HG02798 (cell line): ENCODE measurements around the gene MGRN1.

Experiments
- ATAC-seq: cut with Tn5 transposase; IDR thresholded peaks from one replicate; pipeline ENCODE4 v1.9.1; 2021; ENCODE audit warnings: mild to moderate bottlenecking; ENCODE audit not compliant: unreplicated experiment, poor library complexity

The MGRN1 gene

DNA sequence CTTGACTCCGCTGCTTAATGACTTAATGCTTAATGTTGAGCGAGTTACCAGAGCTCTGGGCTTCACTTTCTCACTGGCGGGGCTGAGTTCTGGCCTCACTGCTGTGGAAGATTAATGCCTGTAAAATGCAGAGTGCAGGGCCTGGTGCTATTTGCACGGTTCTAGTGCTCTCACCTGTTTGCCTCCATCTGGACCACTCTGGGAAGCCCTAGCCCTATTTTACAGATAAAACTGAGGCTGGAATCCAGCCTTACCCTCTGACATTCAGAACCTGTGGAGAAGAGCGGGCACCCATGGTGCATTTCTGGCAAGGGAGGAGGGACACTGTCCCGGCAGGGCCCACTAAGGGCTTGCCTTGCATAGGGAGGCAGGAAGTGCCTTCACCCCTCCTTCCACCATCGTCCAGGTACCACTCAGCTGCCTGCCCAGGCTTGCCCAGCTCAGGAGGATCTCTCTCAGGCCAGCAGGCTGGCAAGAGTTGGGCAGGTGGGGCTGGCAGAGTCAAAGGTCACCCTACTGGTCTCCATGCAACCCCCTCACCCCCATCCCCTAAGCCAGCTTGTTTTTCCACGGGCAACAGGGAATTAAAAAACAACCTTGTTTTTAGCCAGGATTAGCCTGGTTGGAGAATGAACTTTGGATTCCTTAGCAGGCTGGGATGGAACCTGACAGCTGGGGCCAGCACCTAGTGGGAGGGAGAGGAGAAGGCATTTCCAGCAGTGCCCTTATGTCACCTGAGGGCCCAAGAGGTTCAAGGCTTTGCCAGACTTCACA, 5.8 kb upstream of the MGRN1 start:
- no peak for ATAC-seq

DNA sequence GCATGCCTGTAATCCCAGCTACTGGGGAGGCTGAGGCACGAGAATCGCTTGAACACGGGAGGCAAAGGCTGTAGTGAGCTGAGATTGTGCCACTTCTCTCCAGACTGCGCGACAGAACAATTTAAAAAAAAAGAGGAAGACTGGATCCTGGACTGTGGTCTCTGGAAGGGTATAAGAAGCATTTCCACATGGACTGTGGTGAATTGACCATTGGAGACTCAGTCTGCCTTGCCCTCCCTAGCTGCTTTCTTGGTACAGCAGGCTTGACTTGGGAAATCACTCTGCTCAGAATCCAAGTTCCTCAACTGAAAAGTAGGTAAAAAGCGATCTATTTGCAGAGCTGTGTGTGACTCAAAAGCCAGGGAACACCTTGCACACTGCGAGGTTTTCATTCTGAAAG, 1.0 kb upstream of the MGRN1 start:
- no peak for ATAC-seq

DNA sequence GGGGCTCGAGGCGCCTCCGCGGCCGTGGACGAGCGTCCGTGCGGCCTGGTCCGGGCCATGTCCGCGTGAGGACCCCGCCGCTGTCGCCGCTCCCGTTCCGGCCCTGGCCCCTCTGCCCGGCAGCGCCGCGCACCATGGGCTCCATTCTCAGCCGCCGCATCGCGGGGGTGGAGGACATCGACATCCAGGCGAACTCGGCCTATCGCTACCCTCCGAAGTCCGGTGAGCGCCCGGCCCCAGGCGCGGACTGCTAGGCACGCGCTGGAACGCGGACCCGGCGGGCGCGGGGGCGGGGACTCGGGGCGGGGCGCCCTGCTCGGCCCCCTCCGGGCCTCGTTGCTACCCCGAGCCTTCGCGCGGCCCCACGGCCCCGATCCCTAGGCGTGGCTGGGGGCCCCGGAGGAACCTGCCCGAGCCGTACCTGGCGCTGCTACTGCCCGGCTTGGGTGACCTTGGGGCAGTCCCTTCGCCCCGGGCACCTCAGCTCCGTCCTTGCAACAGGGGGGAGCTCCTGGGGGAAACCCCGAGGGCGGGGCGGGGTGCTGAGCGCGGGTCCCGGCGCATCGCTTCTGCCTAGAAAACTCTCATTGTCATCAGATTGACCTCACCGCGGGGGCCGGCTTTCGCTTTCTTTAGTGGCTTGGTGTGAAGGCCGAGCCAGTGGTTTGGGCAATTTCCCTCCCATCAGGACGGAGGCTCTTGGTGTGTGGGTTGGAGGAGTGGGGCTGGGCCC, 367 bp downstream of the MGRN1 start:
- peak; percentile 58 for ATAC-seq

DNA sequence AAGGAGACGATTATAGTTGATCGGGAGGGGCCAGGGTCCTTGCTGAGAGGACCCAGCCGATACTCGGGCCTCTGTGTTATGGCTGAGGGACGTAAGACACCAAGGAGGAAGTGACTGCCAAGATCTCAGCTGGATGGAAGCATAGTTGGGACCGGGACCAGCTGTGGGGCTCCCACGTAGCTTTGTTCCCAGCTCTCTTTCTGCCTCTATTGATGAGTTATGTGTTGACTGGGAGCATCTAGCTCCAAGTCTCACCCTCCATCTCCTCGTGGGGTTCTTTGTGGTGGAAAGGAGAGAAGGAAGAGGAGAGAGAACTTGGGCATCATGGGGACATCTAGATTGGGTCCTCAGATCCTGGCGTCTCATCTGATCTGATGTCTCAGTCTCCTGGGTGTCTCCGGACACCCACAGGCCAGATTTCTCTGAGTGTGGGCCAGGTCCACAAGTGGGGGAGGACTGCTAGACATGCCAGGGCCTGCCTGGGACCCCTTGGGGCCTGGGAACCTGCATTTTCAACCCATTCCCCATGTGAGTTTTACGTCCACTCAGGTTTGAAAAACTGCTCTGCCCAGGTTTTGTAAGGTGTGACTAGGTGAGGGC, 1.0 kb downstream of the MGRN1 start:
- ATAC-seq = no peak

DNA sequence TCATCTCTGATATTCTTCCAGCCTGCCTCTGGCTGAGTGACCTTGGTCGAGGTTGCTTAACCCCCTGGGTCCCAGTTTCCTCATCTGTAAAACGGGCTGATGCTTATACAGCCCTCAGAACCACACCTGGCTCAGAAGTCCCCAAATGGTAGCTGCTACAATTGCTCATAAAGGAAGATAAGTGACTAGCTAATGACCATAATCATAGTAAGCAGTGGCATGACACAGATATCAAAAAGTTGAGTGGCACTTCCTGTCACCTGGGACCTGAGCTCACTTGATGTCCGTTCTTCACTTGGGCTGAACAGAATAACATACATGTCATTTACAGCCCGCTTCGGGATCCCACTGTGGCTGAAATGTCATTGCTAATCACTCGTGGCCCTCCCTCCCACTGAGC, 1.8 kb downstream of the MGRN1 start:
- no peak for ATAC-seq

DNA sequence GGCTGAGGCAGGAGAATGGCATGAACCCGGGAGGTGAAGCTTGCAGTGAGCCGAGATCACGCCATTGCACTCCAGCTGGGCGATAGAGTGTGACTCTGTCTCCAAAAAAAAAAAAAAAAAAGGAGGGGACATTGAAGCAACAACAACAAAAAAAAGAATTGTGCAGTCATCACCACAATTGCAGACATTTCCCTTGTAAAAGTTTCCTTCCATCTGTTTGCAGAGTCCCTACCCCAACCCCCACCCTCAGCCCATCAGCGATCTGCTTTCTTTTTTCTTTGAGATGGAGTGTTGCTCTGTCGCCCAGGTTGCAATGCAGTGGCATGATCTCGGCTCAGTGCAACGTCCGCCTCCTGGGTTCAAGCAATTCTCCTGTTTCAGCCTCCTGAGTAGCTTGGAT, 3.7 kb downstream of the MGRN1 start:
- no peak for ATAC-seq

DNA sequence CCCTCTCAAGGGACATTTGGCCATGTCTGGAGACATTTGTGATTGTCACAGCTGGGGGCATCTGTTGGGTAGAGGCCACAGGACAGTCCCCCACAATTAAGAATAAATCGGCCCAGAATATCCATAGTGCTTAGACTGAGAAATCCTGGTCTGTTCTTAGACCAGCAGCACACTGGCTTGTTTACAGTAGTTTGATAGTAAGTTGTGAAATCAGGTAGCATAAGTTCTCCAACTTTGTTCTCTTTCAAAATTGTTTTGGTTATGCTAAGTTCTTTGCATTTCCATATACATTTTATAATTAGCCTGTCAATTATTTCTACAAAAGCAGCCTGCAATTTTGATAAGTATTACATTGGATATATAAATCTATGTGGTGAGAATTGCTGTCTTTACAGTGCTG, 6.8 kb downstream of the MGRN1 start:
- ATAC-seq = no peak

DNA sequence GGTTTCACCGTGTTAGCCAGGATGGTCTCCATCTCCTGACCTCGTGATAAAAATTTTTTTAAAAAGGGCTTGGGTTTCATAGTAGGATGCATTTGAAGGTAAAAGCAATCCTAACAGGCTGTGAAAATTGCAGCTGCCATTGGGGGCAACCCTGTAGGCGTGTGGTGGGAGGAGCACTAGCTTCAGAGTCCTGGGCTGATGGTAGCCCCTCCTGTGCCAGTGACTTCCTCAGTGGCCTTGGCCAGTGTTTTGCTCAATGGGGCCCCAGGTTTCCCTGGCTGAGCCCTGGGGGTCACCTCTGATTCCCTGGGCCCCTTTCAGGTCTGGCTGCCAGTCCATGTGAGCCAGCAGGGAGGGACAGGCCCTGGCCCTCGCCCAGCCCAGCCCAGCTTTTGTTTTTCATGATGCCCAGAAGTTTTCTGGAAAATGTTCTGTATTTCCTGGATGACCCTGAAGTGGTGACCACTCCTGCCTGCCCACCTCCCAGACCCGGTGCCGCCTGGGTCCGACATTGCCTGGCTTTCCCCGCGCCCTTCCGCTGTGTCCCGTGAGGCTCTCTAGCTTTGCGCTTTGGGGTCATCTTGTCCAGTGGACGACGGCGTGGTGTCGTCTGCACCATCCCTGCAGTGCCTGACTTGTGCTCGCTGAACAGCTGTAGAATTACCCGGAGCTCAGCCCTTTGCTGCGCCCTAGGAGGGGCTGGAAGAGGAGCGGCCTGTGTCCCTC, 9.4 kb downstream of the MGRN1 start:
- no peak for ATAC-seq

DNA sequence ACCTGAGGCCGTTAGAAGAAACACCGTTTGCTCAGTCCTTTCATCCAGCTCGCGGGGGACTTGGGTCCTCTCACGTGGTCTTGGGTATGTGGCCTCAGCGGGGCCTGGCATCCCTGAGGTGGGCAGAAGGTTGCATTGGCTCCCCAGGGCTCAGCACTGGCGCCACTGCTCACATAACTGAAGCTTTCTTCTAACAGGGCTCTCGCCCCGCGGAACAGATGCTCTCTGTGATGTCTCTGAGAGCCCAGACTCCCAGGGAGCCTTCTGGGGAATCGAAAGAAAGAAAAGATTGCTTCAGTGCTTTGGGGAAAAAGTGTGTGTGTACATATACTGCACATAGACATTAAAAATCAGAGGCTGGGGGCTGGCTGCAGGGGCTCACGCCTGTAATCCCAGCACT, 10.1 kb downstream of the MGRN1 start:
- ATAC-seq = no peak

DNA sequence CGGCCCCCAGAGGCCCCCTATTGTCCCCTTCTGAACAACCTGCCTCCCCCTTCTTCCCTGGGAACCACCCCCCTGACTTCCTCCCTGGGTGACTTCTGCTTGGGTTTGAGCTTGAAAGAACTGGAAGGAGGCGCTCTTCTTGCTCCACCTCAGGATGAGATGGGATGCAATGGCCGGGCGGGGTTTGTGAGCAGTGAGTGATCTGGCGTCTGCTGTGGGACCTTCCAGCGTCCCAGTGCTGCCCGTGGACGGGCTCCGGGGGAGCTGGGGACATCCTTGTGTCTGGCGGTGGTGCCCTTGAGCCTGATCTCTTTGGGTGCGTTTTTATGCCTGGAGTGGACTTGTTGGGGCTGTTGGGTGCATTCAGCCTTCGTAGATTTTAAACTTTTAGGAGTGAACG, 11.6 kb downstream of the MGRN1 start:
- no peak for ATAC-seq

DNA sequence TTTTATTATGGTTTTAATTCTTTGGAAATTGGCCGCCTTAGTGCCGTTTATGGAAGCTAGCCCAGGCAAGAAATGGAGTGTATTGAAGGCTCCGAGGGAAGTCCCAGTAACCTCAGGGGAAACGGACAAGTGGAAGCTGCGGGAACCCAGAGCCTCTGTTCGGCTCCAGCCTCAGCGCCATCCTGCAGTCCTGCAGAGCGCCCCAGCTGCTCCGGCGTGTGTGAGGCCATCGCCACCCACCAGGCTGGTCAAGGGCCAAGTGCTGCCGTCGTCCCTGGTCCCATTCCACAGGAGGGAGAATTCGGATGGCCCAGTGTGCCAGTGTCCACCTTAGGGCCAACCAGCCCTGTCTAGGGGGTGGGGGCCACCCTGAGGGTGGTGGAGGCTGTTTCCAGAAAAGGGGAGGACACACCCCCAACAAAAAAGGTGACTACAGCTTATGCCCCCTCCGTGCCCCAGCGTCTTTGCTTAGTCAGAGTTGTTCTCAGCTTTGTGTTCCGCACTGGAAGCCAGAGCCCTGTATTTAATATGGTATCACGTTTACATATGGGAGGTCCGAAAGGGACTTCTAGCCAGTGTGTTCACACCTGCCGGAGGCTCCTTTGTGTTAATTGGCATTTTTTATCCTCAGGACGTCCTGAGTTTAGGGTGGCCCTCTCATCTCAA, 13.0 kb downstream of the MGRN1 start:
- no peak for ATAC-seq

DNA sequence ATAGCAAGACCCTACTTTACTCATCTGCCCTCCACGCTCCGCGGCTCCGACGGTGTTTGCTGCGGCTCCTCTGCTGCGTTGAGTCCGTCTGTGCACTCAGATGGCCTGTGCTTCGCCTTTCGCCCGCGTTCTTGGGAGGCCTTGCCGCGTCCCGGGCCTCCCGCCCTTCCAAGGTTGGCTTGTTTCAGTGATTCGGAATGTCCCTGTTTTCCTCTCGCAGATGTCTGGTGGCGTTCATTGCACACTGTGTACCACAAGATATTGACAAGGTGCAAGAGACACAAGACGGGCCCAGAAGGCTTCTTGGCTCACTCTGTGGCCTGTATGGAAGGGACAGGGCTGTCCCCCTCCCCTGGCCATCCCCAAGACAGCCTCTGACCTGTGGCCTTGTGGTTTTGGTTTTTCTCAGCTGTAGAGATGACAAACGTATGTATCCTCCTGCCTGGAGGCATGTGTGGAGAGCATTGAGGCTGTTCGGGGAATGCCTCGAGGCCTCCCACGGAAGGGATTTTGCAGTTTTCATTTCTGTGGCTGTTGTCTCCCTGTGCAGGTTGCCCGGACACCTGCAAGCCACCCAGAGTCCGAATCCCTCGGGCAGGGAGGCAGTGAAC, 15.4 kb downstream of the MGRN1 start:
- ATAC-seq = no peak

DNA sequence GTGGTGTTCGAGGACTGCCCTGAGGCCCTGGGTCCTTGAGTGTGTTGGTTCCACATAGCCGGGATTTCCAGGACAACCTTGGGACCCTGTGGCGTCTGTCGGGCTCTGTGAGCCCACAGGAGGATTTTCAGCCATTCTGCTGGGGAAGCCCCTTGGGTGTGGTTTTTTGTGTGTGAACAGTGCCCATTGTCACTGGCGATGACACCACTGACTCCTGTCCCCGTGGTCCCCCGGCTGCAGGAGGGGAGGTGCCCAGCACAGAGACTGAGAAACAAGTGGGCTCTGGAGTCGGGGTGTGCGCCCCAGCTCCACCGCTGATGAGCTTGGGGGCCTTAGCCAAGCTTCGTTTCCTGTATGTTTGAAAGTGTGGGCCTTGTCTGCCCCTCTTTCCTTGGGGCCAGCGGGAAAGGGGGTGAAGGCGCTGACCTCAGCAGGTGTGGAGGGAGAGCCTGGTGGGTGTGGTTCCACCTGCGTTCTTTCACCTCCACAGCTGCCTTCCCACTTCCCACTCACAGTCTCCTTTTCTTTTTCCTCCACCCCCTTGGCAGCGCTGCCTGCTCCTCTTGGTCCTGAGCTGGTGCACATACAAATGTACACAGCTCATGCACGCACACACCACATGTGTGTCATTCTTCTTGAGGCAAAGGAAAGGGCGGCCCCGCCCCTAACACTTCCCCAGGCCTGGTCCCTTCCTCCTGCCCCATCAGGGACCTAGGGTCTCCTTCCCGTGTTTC, 16.1 kb downstream of the MGRN1 start:
- no peak for ATAC-seq

DNA sequence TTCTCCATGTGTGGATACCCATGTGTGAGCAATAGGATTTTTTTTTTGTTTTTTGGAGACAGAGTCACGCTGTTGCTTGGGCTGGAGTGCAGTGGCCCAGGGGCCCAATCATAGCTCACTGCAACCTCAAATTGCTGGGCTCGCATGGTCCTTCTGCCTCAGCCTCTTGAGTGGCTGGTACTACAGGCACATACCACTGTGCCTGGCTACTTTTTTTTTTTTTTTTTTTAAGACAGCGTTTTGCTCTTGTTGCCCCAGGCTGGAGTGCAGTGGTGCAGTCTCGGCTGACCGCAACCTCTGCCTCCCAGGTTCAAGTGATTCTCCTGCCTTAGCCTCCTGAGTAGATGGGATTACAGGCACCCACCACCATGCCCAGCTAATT, 16.7 kb downstream of the MGRN1 start:
- no peak for ATAC-seq

DNA sequence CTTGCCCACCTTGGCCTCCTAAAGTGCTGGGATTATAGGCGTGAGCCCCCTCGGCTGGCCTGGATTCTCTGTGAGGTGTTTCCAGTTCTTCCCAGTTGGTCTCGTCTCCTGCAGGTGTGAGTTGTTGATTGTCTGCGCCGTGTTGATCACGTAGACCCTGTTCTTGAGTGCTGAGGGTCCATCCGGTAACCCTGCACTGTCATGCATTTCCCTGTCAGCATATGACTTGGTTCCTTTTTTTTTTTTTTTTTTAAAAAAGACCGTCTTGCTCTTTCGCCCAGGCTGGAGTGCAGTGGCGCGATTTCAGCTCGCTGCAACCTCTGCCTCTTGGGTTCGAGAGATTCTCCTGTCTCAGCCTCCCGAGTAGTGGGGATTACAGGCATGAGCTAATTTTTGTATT, 17.3 kb downstream of the MGRN1 start:
- ATAC-seq = no peak

DNA sequence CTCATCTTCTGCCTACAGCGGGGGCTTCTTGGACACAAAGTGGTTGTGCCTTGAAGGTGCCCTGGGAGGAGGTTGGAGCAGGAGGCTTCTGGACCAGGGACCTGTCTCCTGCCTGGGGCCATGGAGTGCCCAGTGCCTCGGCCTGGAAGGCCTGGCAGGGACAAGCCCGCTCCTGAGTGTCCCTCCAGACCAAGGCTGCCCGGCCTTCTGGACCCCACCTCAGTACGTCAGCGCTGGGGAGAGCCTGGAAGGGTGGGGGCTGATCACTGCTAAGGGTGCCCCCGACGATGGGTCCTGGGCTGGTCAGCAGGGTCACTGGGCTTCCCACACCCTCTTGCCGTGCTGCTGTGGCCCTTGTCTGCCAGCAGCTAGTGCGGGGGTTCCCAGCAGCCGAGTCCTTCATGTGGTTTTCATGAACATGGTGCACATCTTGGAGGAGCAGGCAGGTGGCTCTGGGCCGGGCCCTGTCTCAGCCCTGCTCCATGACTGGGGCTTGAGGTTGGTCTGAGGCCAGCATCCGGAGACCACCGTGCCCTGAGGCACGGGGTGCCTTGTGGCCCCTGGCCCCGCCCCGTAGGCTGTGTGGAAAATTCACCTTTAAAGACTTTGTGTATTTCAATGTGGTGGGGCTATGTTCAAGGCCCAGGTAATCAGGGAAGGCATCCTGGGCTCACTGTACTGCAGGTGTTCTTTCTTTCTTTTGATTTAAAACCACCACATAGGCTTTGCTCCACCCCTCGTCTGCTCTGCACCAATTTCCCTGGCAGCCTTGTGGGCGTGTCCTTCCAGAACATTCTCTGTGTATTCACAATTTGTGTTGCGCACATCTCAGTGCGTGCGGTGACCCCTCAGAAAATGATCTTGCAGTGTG, 22.4 kb downstream of the MGRN1 start:
- ATAC-seq = no peak

DNA sequence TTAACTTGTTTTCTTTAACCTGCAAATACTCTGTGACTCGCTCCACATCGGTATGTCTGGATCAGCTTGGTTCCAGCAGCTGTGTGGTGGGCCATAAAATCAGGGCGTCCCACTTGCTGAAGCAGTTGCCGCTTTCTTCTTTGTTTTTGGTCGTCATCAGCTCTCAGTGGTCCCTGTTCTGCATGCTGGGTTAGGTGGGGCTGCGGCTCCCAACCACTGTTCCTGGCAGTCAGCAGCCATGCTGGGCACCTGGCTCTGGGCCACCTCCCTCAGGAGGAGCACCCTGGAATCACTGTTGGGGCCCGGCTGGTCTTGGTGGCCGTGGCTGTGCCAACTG, 23.0 kb downstream of the MGRN1 start:
- ATAC-seq = no peak

DNA sequence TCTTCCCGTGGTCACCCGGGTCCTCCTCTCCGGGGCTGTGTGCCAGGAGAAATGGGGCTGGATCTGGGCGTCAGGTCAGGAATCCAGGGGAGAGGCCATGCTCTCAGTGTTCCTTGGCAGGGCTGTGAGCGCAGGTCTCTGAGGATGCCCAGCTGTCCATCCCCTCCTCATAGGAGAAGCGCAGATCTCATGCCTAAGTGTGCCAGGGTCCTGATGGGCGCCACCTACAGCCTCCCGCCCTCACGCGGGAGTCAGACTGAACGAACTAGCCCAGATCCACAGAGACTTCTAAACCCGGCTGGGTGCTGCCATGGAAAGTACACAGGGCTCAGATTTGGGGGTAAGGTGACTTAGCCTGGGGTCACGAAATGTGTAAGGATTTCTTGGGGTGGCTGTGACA, 24.3 kb downstream of the MGRN1 start:
- ATAC-seq = no peak
